ENCODE results near the gene MIPOL1. TPM values are rescaled to one million over a fixed set of nuclear protein-coding genes. Genes with fewer than 3 reads are reported as not detected.
A peak's percentile ranks its signal among the peaks of the same experiment; 100 is the strongest.

The MIPOL1 gene
- total RNA-seq, 2 donors from 2014 or later: 16.7 to 19.6 TPM

DNA sequence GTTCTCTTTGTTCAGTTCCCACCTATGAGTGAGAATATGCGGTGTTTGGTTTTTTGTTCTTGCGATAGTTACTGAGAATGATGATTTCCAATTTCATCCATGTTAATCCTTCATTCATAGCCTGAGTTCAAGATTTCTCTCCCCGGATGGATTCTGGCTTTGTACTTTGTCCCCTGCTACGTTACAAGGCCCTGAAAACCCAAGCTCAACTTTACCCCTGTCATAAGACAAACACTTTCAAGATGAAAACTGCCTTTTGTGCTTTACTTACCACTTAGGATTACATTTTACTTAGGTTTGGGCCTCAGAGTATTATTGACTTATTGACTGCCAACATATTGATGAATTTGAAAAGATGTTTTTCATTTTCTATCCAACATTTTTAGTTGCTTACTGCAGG lies 361.0 kb downstream of the MIPOL1 start:
- intact Hi-C loops (cut with DNase I): no loop called here
- no peak for DNase-seq (ENCODE audit: low spot score)

DNA sequence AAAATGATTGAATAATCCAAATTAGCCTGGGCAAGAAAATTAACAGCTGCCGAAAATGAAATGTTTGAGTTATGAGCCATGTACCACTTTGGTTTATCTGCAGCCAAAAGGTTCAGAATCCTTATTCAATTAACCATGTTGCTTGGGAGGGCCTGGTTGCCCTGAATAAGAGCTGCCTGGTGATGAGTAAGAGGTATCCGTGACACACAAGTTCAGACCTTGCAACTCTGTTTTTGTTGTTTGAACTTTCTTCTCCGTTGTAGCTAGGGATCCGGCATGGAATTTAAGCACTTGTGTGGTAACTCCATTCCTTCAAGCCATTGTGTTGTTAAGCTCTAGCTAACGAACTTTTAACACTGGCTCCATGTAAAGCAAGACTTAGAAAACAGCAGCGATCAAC lies 361.6 kb downstream of the MIPOL1 start:
- no peak for DNase-seq (ENCODE audit: low spot score)
- intact Hi-C loops (cut with DNase I): no loop called here

DNA sequence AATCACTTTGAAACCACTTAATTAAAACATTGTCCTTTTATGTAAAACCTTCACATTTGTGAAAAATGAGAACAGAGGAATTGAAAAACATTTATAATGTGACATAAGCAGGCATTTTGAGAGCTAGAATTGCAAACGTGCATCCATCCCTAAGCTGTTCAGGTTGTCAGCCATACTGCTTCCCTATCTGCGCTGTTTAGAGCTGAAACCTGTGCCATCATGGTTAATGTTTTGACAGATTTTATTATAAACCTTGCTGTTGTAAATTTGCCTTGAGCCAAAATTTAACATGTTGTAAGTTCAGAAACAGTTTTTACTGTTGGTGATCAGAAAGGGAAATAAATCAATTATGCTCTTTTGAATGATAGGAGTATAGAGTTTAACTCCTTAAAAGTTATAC lies 365.5 kb downstream of the MIPOL1 start:
- intact Hi-C loops (cut with DNase I): no loop called here
- no peak for DNase-seq (ENCODE audit: low spot score)

DNA sequence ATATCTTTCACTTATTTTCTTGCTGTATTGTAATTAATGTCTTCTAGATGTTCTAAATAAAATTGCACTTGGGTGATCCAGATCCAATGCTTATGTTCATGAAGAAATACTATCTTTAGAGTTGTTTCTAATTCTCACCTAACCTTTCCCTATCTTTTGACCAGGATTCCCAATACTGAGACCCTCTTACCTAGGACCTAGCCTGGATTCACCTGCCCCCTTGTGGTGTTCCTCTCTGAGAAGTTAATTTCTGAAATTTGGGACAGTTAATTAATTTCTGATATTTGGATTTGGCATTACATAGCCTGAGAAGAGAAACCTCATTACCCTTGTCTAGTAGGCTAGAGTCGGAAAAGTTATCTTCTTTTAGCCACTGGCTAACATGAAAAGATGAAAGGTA lies 367.8 kb downstream of the MIPOL1 start:
- no peak for DNase-seq (ENCODE audit: low spot score)
- intact Hi-C loops (cut with DNase I): no loop called here

DNA sequence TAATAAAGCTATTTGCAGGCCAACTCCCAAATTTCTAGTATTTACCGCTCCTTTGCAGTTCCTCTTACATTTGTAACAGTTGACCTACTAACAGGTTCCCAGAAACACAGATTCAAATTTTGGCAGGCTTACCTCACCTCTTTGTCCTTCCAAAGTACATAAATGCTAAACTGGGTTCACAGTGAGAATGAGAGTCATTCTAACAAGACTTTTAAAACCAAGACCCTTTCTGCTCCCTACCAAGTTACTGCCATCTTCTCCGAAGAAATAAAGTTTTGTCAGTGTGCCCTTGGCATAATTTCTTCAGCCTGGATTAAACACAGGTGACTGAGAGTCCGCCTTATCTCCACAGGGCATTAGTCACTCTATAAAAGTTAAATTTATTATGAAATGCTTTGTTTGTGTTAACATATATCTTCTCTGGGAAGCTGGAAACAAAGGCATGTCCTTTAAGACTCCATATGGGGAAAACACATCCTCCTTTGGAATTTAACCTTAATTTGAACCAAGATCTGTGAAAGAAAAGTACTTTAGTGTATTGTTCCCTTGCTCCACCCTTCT lies 369.2 kb downstream of the MIPOL1 start:
- intact Hi-C loops (cut with DNase I): no loop called here
- no peak for DNase-seq (ENCODE audit: low spot score)

DNA sequence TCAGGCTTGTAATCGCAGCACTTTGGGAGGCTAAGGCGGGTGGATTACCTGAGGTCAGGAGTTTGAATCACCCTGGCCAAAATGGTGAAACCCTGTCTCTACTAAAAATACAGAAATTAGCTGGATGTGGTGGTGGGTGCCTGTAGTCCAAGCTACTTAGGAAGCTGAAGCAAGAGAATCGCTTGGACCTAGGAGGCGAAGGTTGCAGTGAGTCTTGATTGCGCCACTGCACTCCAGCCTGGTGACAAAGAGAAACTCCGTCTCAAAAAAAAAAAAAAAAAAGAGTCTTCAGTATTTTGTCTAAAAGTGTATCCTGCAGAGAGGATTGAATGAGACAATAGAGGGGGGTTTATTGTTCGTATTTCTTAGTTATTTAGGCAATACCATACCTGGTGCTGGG lies 372.0 kb downstream of the MIPOL1 start:
- peak; percentile 43 for DNase-seq (ENCODE audit: low spot score)
- intact Hi-C loops (cut with DNase I): no loop called here

DNA sequence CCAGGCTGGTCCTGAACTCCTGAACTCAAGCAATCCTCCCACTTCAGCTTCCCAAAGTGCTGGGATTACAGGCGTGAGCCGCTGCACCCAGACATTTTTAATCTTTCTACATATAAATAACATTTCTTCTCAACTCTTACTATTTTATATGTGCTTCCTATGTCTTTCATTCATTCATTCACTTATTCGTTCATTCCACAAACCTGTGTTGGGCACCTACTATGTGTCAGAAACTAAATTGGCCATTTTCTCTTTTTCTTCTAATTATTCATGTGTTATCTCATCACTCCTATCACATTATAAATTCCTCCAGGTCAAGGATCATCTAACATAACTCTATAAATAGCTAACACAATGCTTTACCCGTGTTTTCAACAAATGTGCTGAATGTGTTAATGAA lies 373.7 kb downstream of the MIPOL1 start:
- intact Hi-C loops (cut with DNase I): no loop called here
- DNase-seq (ENCODE audit: low spot score): no peak

DNA sequence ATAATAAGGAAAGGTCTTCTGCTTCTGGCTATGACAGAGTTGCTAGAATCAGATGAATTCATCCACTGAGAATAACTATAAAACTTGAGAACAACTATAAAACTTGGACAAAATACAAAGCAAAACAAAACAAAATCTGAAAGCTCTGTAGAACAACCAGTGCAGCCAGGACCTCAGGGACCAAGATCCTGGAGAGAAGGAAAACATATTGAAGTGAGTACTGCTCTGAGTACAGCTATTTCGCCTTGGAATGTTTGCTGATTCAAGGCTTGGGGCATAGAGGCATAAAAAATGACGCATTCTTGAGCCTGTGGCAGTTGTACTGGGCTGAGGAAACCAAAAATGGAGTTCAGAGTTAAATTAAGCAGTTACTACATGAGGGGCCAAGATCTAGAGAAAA lies 375.6 kb downstream of the MIPOL1 start:
- no peak for DNase-seq (ENCODE audit: low spot score)
- intact Hi-C loops (cut with DNase I): no loop called here

DNA sequence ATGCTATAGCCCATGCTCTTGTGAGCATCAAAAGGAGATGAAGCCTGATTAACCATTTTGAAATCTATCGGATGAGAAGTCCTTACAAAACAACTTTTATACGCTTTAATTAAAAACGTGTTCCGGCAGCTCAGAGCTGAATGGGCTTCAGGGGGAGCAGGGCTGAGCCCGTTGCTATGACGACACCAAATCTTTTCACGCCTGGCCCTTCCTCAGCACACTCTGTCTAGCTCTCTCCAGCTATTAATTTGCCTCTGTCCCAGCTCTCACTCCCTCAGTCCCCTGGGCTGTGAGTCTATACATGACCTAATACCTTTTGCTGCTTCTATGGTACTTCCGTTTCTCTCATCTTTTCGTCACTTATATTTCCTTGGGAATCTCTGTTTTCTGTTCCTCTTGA lies 381.5 kb downstream of the MIPOL1 start:
- no peak for DNase-seq (ENCODE audit: low spot score)
- intact Hi-C loops (cut with DNase I): loop anchor here in 1 of 2 donors (5.0 kb wide), 1 partner anchor 767 kb away; no protein-coding TSS in a partner anchor

DNA sequence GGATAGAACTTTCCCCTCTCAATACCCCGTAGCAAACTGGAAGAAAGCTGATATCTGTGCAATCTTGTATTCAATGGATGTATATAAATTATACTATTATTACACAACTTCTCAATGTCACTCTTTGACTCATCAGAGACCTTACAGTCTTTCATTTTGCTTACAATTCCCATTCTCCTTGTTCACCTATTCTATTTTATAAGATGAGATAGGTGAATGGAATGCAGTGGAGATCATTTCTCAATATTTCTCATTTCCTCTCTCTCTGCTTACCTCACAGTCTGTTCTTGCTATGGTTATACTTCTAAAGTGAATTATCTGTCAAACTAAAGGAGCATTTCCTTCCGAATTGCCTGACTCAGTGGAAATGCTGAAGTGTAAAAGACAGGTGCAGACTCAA lies 382.4 kb downstream of the MIPOL1 start:
- intact Hi-C loops (cut with DNase I): no loop called here
- DNase-seq (ENCODE audit: low spot score): no peak

DNA sequence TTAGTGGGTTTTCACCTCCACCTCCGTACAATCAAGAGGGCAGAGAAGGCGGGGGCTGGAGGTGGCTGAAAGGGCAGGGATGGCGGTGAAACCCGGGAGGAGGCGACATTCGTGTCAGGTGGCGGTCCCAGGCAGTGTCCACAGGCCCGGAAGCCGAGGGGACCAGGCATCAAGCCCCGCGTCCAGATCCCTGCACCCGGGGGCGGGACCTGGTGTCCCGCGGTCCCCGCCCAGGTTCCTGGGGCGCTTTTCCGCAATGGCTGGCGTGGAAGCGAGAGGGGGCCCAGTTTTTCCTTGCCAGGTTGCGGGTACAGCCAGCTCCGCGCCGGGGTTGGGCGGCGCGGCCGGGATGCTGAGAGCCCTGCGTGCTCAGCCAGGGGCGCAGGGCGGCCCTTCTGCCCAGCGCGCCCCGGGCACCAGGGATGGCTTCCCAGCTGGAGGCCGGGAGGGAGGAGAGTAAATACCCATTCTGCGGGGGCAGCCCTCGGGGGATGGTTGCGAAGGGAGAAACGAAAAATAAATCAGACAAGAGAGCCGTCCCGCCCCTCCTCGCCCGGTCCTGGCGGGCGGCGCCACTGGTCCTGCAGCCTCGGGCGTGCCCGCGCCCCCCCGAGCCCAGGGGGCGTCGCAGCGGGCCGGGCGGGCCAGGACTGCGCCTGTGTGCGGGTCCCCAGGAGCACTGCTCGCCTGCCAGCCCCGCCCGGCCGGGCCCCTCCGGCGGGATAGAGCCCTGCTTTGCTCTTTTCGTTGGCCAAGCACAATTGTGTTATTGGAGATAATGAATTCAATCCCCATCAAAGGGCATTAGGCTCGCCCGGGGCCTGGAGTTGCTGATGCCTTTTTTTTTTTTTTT lies 385.8 kb downstream of the MIPOL1 start:
- no peak for DNase-seq (ENCODE audit: low spot score)
- intact Hi-C loops (cut with DNase I): no loop called here

DNA sequence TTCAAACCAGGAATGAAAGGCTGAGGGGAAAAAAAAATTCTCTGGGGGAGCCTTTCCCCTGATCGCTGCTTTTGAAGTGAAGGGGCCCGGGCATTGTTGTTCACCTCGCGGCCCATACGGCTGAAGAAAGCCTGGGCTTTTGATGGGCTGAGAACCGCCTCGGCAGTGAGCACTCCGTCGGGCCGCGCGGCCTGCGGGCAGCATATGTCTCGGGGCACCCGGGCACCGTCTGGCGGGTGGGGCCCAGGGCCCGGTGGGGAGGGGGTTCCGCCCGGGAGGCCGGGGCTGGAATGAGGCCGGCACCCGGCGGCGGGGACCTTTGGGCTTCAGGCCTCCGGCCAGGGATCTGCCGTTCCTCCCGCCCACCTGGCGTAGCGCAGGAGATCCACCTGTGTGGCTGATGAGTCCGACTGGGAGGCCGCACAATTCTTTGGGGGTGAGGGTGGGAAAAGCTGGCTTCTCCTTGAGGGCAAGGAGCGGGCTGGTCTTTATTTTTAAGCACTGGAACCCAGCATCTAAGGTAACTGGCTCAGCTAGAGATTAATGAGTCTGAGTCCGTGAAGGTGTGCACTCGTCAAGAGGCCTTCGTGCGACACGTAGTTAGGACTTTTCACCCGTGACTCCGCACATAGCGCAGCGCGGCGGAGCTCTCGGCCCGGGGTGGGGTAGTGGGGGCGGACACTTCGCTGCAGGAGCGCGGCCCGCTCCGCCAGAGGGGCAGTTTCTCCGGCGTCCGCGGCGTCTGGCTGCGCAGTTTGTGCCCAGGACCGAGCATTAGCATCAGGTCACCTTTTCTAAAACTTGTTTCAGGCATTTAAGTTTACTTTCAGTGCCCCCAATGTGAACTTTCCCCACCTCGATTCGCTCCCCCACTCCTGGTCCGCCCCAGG lies 386.7 kb downstream of the MIPOL1 start:
- intact Hi-C loops (cut with DNase I): no loop called here

DNA sequence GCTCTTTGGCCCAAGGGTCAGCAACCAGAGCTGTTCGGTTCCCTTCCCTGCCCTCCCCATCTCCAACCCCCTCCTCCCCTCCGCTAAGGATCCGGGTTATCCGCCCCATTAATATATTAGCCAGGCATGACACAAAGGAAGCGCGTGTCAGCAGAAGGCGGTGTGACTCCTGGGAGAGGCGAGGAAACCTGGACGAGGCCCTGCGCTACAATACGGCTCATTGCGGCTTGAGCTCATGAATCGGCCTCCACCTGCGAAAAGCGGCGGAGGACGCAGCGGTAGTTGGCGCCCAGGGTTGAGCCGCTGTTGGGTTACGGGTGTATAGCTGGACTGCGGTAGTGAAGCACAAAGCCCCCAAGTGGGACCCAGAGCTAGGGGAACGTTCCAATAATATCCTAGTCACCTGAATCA lies 387.4 kb downstream of the MIPOL1 start:
- no peak for DNase-seq (ENCODE audit: low spot score)
- intact Hi-C loops (cut with DNase I): no loop called here

More for the DNA sequence above, 386.7 kb downstream of the MIPOL1 start:
- no peak for DNase-seq (ENCODE audit: low spot score)

DNA sequence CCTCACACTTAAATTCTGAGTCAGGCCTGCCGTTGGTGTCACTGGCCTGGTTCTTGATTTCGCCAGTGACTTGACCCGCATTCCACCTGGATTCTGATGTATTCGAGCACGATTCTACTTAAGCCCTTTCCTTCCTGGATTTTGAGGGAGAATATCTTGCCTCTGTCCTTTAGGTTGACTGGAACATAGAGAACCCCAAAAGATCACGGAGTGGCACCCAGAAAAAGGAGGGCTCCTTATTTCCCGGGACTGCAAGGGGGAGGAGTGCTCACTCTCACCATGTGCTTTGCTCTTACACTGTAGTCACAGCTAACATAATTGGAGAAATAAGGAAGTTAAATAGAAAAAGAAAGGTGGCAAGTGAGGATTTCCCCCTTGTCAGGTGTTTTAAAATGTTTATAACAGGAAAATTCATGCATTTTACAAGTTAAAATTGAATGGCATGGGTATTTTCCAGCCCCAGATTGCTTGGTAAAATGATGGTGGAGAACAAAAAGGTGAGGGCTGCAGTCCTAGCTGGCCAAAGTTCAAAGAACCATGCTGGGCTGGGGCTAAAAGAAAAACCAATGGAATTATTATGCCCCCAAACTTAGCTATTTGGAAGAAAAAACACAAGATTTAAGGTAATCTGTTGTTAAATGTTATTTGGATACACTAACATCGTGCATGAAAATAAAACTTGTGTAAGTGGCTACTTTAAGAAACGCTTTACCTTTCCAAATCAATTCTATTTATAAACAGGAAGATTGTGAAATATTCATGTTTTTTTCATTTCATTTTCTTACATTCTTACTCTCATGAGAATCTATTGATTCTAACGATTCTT lies 388.4 kb downstream of the MIPOL1 start:
- intact Hi-C loops (cut with DNase I): no loop called here
- no peak for DNase-seq (ENCODE audit: low spot score)

DNA sequence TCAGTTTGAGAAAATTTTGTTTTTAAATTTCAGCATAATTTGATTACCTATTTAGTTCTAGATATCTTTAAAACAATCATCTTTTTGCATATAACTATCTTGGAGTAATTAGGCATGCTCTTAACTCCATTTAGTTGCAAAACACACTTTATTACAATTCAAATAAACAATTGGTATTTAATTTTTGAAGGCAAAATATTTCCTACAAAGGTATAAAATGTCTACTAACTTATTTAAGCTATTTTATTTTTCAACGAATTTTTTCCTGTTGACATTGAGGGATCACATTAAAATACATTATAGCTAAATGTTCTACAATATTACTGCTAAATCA lies 389.0 kb downstream of the MIPOL1 start:
- intact Hi-C loops (cut with DNase I): no loop called here

DNA sequence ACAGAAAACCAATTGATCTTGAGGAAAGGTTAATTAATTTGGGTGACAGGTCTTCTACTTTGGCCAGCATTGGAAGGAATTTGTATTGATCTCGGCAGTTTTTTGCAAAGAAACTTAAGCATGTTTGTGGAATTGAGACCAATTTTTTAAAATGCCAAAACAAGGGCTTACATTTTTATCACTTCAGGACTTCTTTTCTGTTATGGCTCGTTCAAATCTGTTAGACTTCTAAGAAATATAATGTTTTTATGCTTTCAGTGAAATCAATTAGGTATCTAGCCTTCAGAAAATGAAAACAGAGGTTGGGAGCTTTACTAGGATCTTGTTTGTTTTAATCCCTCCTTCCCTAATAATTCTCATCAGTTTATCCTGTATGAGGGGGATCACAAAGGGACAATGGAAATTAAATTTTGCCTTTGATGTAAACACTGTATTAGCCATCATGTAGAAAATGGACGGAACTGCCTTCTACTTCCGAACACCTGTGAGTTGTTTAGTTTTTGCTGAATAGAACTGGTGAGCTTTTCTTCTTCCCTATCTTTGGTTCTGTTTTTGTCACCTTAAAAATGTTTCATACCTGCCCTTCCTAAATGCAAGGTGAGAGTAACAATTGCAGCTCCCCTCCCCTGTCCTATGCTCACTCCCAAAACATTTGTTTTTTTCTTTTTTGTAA lies 389.5 kb downstream of the MIPOL1 start:
- intact Hi-C loops (cut with DNase I): no loop called here
- DNase-seq (ENCODE audit: low spot score): no peak

More for the DNA sequence above, 389.0 kb downstream of the MIPOL1 start:
- no peak for DNase-seq (ENCODE audit: low spot score)

DNA sequence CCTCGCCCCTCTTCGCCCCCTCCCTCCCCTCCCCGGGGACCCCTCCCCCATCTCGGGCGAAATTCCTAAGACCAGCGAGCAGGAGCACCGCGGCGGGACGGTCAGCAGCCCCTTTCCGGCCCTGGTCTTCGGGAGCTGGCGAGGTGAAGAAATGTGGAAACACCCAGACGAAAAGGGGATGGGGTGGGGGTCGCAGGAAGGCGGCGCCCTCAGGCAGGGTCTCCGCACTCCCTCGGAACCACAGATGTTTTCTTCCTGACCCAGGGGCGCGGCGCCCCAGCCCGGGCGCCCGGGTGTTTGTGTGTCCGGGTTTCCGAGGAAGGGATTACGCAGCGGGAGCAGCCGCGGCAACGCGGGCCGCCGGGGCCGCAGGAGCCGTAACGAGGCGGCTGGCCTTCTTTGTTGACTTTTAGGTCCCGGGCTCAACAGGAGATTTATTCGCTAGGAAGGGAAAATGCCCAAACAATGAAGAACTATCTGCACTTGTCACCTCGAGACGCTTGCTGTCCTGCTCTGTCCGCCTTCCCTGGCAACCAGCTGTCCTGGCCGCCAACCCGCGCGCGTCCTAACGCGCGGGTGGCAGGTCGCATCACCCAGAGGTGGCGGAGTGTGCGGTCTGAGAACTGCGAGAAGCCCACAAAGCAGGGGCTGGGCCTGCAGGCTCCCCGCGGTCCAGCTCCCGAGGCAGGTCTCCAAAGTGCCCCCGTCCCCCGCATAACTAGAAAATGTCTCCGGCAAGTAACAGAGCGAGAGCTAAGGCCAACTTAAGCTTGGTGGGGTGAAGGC lies 390.3 kb downstream of the MIPOL1 start:
- intact Hi-C loops (cut with DNase I): no loop called here
- DNase-seq (ENCODE audit: low spot score): no peak

DNA sequence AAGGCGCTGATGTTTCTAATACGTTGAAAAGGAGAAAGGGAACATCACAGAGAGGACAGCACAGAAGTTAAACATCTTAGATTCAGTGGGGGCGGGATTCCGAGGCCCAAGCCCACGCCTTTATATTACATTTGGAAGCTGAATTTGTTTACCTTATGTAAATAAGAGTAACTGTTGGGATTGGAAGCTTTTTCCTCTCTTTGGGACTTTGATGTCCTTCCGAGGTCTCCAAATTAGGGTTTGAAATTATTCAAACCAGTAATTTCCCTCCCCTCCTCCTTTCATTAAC lies 390.9 kb downstream of the MIPOL1 start:
- intact Hi-C loops (cut with DNase I): no loop called here

More for the DNA sequence above, 390.9 kb downstream of the MIPOL1 start:
- no peak for DNase-seq (ENCODE audit: low spot score)
